Measurements from ENCODE around the gene KLK12.
"Not testable (repeated sequence)": the region's sequence is repeated elsewhere in the genome, so short reads cannot be mapped to it uniquely, and the experiment has no call there.

Gene KLK12

GRCh38 chr19:51002089-51002532 is 32.7 kb downstream of the KLK12 start:
- DNase-seq (ENCODE audit: insufficient read length, low spot score), result no peak
- TF ChIP-seq POLR2A (IDR thresholded peaks at IDR 0.05; ENCODE audit: low read depth, low read length), result no peak
- no peak for FAIRE-seq

GRCh38 chr19:51001515-51001914 is 33.3 kb downstream of the KLK12 start, which contains the start of gene KLK8:
Gene KLK8 (minus strand): TSS chr19:51001604. CDS start chr19:51001167, 437 bp downstream.
- DNase-seq (ENCODE audit: insufficient read length, low spot score) (no peak), FAIRE-seq (no peak)
- no peak for TF ChIP-seq POLR2A (IDR thresholded peaks at IDR 0.05; ENCODE audit: low read depth, low read length)

- FAIRE-seq (no peak), DNase-seq (ENCODE audit: insufficient read length, low spot score) (no peak)
- TF ChIP-seq POLR2A (IDR thresholded peaks at IDR 0.05; ENCODE audit: low read depth, low read length), result no peak
Measured at GRCh38 chr19:51000981-51001380, 33.8 kb downstream of the KLK12 start.

GRCh38 chr19:51000426-51000825 is 34.4 kb downstream of the KLK12 start:
- FAIRE-seq (no peak), DNase-seq (ENCODE audit: insufficient read length, low spot score) (no peak)
- TF ChIP-seq POLR2A (IDR thresholded peaks at IDR 0.05; ENCODE audit: low read depth, low read length), result no peak

- FAIRE-seq (no peak), DNase-seq (ENCODE audit: insufficient read length, low spot score) (no peak)
- TF ChIP-seq POLR2A (IDR thresholded peaks at IDR 0.05; ENCODE audit: low read depth, low read length), result no peak
Measured at GRCh38 chr19:50998686-50999085, 36.1 kb downstream of the KLK12 start.

GRCh38 chr19:50998061-50998460 is 36.7 kb downstream of the KLK12 start:
- DNase-seq (ENCODE audit: insufficient read length, low spot score) (no peak), FAIRE-seq (no peak)
- no peak for TF ChIP-seq POLR2A (IDR thresholded peaks at IDR 0.05; ENCODE audit: low read depth, low read length)

GRCh38 chr19:50994129-50994528 is 40.7 kb downstream of the KLK12 start:
- FAIRE-seq (no peak), DNase-seq (ENCODE audit: insufficient read length, low spot score) (no peak)
- no peak for TF ChIP-seq POLR2A (IDR thresholded peaks at IDR 0.05; ENCODE audit: low read depth, low read length)

- TF ChIP-seq POLR2A (IDR thresholded peaks at IDR 0.05; ENCODE audit: low read depth, low read length), result no peak
- DNase-seq (ENCODE audit: insufficient read length, low spot score) (no peak), FAIRE-seq (no peak)
Measured at GRCh38 chr19:50992666-50993035, 42.2 kb downstream of the KLK12 start.

- not testable (repeated sequence) for FAIRE-seq; DNase-seq (ENCODE audit: insufficient read length, low spot score)
Measured at GRCh38 chr19:50984416-50984815, 50.4 kb downstream of the KLK12 start.

- DNase-seq (ENCODE audit: insufficient read length, low spot score), result no peak
- no peak for FAIRE-seq
- no peak for TF ChIP-seq POLR2A (IDR thresholded peaks at IDR 0.05; ENCODE audit: low read depth, low read length)
Measured at GRCh38 chr19:50983625-50984292, 51.0 kb downstream of the KLK12 start, which contains the start of gene KLK7. Gene KLK7 (minus strand): TSS chr19:50983917. CDS start chr19:50982399, 1,518 bp downstream.

- no peak for TF ChIP-seq POLR2A (IDR thresholded peaks at IDR 0.05; ENCODE audit: low read depth, low read length)
- DNase-seq (ENCODE audit: insufficient read length, low spot score), result no peak
- FAIRE-seq, result no peak
Measured at GRCh38 chr19:50982186-50982585, 52.6 kb downstream of the KLK12 start.

- TF ChIP-seq POLR2A (IDR thresholded peaks at IDR 0.05; ENCODE audit: low read depth, low read length), result no peak
- DNase-seq (ENCODE audit: insufficient read length, low spot score) (no peak), FAIRE-seq (no peak)
Measured at GRCh38 chr19:50981587-50982146, 53.1 kb downstream of the KLK12 start.

GRCh38 chr19:50980208-50980607 is 54.6 kb downstream of the KLK12 start:
- DNase-seq (ENCODE audit: insufficient read length, low spot score), result no peak
- TF ChIP-seq POLR2A (IDR thresholded peaks at IDR 0.05; ENCODE audit: low read depth, low read length), result no peak
- no peak for FAIRE-seq

GRCh38 chr19:50979758-50980157 is 55.0 kb downstream of the KLK12 start:
- TF ChIP-seq POLR2A (IDR thresholded peaks at IDR 0.05; ENCODE audit: low read depth, low read length), result no peak
- DNase-seq (ENCODE audit: insufficient read length, low spot score), result no peak
- FAIRE-seq, result no peak
